ENCODE measurements around the gene EXOSC2.

Gene EXOSC2

GRCh38 chr9:130698514-130698913 is 4.9 kb downstream of the EXOSC2 start:
- FAIRE-seq = no peak

GRCh38 chr9:130699047-130699446 is 5.5 kb downstream of the EXOSC2 start:
- no peak for FAIRE-seq

- FAIRE-seq = no peak
These were observed 7.8 kb downstream of the EXOSC2 start for GRCh38 chr9:130701059-130702022.

- FAIRE-seq = no peak
These were observed 9.9 kb downstream of the EXOSC2 start for GRCh38 chr9:130703501-130703900.

- FAIRE-seq = no peak
These were observed 13.8 kb downstream of the EXOSC2 start for GRCh38 chr9:130707225-130707976.

GRCh38 chr9:130710822-130711352 is 17.3 kb downstream of the EXOSC2 start:
- no peak for FAIRE-seq

GRCh38 chr9:130711469-130711868 is 17.9 kb downstream of the EXOSC2 start:
- FAIRE-seq = no peak

GRCh38 chr9:130712564-130713285 is 19.1 kb downstream of the EXOSC2 start:
- peak; percentile 93 for FAIRE-seq

- FAIRE-seq = no peak
These were observed 19.8 kb downstream of the EXOSC2 start for GRCh38 chr9:130713286-130713960.

GRCh38 chr9:130714586-130715110 is 21.1 kb downstream of the EXOSC2 start:
- FAIRE-seq = no peak

- FAIRE-seq = no peak
These were observed 21.7 kb downstream of the EXOSC2 start for GRCh38 chr9:130715270-130715669.

- no peak for FAIRE-seq
These were observed 25.0 kb downstream of the EXOSC2 start for GRCh38 chr9:130718562-130718961.

GRCh38 chr9:130720762-130721161 is 27.2 kb downstream of the EXOSC2 start:
- no peak for FAIRE-seq

- no peak for FAIRE-seq
These were observed 35.1 kb downstream of the EXOSC2 start for GRCh38 chr9:130728721-130729120.

GRCh38 chr9:130729145-130729544 is 35.6 kb downstream of the EXOSC2 start:
- no peak for FAIRE-seq

GRCh38 chr9:130731355-130731754 is 37.8 kb downstream of the EXOSC2 start:
- no peak for FAIRE-seq

- FAIRE-seq = no peak
These were observed 38.6 kb downstream of the EXOSC2 start for GRCh38 chr9:130732136-130732535.

GRCh38 chr9:130732793-130733221 is 39.2 kb downstream of the EXOSC2 start:
- FAIRE-seq = no peak

GRCh38 chr9:130735566-130735965 is 42.0 kb downstream of the EXOSC2 start:
- no peak for FAIRE-seq

- FAIRE-seq = no peak
These were observed 43.3 kb downstream of the EXOSC2 start for GRCh38 chr9:130736834-130737233.

- no peak for FAIRE-seq
These were observed 44.7 kb downstream of the EXOSC2 start for GRCh38 chr9:130738281-130738680.

- no peak for FAIRE-seq
These were observed 45.5 kb downstream of the EXOSC2 start for GRCh38 chr9:130739081-130739480.
